ENCODE results near the gene ATXN3. TPM values are rescaled to one million over a fixed set of nuclear protein-coding genes. Genes with fewer than 3 reads are reported as not detected.

Gene ATXN3
- total RNA-seq, 1 experiment from 2014 or later = 27.6 TPM

DNA sequence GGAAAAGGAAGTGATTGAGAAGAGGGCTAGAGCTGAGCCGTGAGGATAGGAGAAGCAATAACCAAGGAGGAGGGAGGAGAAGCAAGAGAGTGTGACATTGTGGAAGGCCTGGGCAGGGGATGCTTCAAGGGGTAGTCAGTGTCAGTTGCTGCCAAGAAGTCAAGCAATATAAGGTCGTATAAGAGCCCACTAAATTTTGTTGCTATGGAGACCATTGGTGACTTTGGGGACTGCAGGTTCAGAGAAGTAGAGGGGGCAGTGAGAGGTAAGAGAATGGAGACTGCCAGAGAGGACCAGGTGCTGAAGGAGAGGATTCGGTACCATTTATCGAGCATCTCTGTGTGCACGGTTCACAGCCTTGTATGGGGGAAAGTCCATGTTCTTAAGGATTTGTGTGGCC lies 3.1 kb upstream of the ATXN3 start (continued):
- TF ChIP-seq, protein P1, sequence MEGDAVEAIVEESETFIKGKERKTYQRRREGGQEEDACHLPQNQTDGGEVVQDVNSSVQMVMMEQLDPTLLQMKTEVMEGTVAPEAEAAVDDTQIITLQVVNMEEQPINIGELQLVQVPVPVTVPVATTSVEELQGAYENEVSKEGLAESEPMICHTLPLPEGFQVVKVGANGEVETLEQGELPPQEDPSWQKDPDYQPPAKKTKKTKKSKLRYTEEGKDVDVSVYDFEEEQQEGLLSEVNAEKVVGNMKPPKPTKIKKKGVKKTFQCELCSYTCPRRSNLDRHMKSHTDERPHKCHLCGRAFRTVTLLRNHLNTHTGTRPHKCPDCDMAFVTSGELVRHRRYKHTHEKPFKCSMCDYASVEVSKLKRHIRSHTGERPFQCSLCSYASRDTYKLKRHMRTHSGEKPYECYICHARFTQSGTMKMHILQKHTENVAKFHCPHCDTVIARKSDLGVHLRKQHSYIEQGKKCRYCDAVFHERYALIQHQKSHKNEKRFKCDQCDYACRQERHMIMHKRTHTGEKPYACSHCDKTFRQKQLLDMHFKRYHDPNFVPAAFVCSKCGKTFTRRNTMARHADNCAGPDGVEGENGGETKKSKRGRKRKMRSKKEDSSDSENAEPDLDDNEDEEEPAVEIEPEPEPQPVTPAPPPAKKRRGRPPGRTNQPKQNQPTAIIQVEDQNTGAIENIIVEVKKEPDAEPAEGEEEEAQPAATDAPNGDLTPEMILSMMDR (IDR thresholded peaks at IDR 0.05 in 2 of 3, conservative IDR thresholded peaks at IDR 0.05 in 1 of 3; ENCODE audit: borderline replicate concordance in 1 of 3, insufficient read depth in 1 of 3, low read depth in 2 of 3, low read length in 2 of 3) = no peak
- TF ChIP-seq TCF7L2 (IDR thresholded peaks at IDR 0.05; ENCODE audit: borderline replicate concordance, extremely low read depth, insufficient read depth, insufficient read length) (no peak), SRF (IDR thresholded peaks at IDR 0.05; ENCODE audit: low read depth) (no peak)

DNA sequence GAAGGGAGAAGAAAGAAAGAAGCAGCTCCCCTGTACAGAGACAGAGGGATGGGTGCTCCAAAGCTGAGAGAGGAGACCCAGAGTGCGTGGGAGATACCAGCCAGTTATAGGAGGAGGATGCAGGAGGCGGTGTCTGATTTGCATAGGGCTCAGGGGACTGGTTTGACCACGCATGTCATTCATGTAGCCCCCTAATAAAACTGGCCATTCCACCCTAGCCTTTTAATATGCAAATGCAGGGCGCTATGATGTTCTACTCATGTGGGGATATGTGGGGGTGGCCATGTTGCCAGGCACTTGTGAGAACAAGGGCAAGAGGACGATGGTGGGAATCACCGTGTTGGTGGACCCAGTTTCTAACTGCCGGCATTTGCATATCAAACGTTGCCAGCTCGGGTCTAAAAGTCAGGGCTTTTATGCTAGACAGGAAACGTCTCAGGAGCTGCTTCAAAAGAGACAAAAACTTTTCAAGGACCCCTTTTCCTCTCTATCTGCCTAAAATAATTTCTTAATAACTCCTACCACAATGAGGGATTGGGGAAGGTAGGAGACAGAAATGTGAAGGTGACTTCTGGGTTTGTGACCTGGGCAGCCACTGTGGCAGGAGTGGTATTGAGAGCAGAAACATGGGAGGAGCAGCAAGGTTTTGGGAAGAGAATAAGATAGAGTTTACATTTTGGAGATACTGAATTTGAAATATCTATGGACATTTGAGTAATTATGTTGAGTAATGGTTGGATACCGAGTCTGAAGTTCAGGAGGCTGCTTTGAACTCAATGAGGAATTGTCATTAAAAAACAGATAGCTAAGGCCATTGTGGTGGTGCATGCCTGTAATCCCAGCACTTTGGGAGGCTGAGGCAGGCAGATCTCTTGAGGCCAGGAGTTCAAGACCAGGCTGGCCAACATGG lies 2.2 kb upstream of the ATXN3 start:
- ChIA-PET POLR2A (interaction anchor here (2.6 kb wide), 1 partner anchor 13 kb away, joined by 21 read pairs; the partner anchor contains the start of genes CPSF2 and NDUFB1), RAD21 (ENCODE audit: low non-redundant PET in 1 of 2, low total read pairs in 2 of 2, uncharacterized antibody in 2 of 2, unreplicated experiment in 2 of 2) (no interaction called here), CTCF (no interaction called here)
- no peak overlapping the region for H3K27ac ChIP-seq (ENCODE audit: low read depth, low read length)
- intact Hi-C loops (cut with micrococcal nuclease) = no loop called here
- BruUV-seq (replicated peaks) = no TSS peak
- H3K4me2 ChIP-seq (ENCODE audit: low read length) = no peak overlapping the region
- peaks cover 5 to 14% of the 10 kb centered on the region in 2 experiments for H3K4me1 ChIP-seq (ENCODE audit: control insufficient read depth in 1 of 2, insufficient read depth in 2 of 2, low read length in 2 of 2)
- no peaks in the 10 kb centered on the region for H3K27me3 ChIP-seq (ENCODE audit: insufficient read depth, low read length)
- H3K9me2 ChIP-seq (ENCODE audit: insufficient read depth) = no peaks in the 10 kb centered on the region
- H3K9me3 ChIP-seq (ENCODE audit: control insufficient read depth in 1 of 2, insufficient read depth in 1 of 2, low read depth in 1 of 2, low read length in 2 of 2) = no peaks in the 10 kb centered on the region
- TF ChIP-seq, protein P2, sequence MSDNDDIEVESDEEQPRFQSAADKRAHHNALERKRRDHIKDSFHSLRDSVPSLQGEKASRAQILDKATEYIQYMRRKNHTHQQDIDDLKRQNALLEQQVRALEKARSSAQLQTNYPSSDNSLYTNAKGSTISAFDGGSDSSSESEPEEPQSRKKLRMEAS (IDR thresholded peaks at IDR 0.05) = no peak
- TF ChIP-seq POLR2AphosphoS5 (IDR thresholded peaks at IDR 0.05; ENCODE audit: low read depth, low read length) = no peak
- H3K79me2 ChIP-seq (ENCODE audit: insufficient read depth, low read length) = peaks cover 21% of the 10 kb centered on the region
- no peak for ATAC-seq
- no peak overlapping the region for H2AFZ ChIP-seq (ENCODE audit: low read depth, low read length, poor library complexity, severe bottlenecking)
- no peaks in the 10 kb centered on the region for H3K36me3 ChIP-seq (ENCODE audit: control insufficient read depth in 1 of 2, insufficient read depth in 2 of 2, low read length in 2 of 2)
- no peak overlapping the region for H3K9ac ChIP-seq (ENCODE audit: low read length)
- DNase-seq (ENCODE audit: low read depth, low spot score) = no peak
- no peaks in the 10 kb centered on the region for H4K20me1 ChIP-seq (ENCODE audit: insufficient read depth)
- no peak overlapping the region for H3K4me3 ChIP-seq (replicated peaks in 1 of 2; ENCODE audit: low read depth in 1 of 2, low read length in 2 of 2)
